Measurements from ENCODE around the gene CCDC8.
A peak's percentile ranks its signal among the peaks of the same experiment; 100 is the strongest.

- TF ChIP-seq CTCF (IDR thresholded peaks at IDR 0.05), result peak in 1 of 3 experiments; percentile 16
- TF ChIP-seq POLR2A (IDR thresholded peaks at IDR 0.05), result no peak
Observed at GRCh38 chr19:46404753-46405468, 8.5 kb downstream of the CCDC8 start.
